ENCODE measurements around the gene OR8B8. TPM values are rescaled to one million over a fixed set of nuclear protein-coding genes. Genes with fewer than 3 reads are reported as not detected.
A peak's percentile ranks its signal among the peaks of the same experiment; 100 is the strongest.
"Not testable (repeated sequence)": the region's sequence is repeated elsewhere in the genome, so short reads cannot be mapped to it uniquely, and the experiment has no call there.

Gene OR8B8
- total RNA-seq, 1 donor from 2014 or later, result not detected

GRCh38 chr11:124424384-124424921 lies 21.0 kb downstream of the OR8B8 start, which contains the start of gene OR8B4:
Gene OR8B4, minus strand, starts transcription at chr11:124424871. Its CDS starts 0 bp downstream, at chr11:124424871.
- TF ChIP-seq POLR2AphosphoS5 (IDR thresholded peaks at IDR 0.05; ENCODE audit: insufficient read depth in 1 of 2, low read depth in 1 of 2) (no peak), POLR2A (IDR thresholded peaks at IDR 0.05) (no peak), CTCF (IDR thresholded peaks at IDR 0.05) (no peak)
- intact Hi-C loops (cut with DNase I), result no loop called here

GRCh38 chr11:124421043-124421442 lies 24.5 kb downstream of the OR8B8 start:
- H3K36me3 ChIP-seq, result no peaks in the 10 kb centered on the region
- H3K9me3 ChIP-seq, result no peaks in the 10 kb centered on the region
- DNase-seq (ENCODE audit: extremely low spot score in 2 of 2), result no peak
- no peak for TF ChIP-seq POLR2AphosphoS5 (IDR thresholded peaks at IDR 0.05; ENCODE audit: insufficient read depth in 1 of 2, low read depth in 1 of 2)
- TF ChIP-seq CTCF (IDR thresholded peaks at IDR 0.05), result no peak
- TF ChIP-seq POLR2A (IDR thresholded peaks at IDR 0.05), result no peak
- no peaks in the 10 kb centered on the region for H3K27me3 ChIP-seq
- H3K27ac ChIP-seq, result no peak overlapping the region
- H3K4me1 ChIP-seq, result no peaks in the 10 kb centered on the region
- intact Hi-C loops (cut with DNase I), result no loop called here
- H3K4me3 ChIP-seq, result no peak overlapping the region

More at GRCh38 chr11:124424384-124424921, 21.0 kb downstream of the OR8B8 start, which contains the start of gene OR8B4:
- Histone ChIP-seq H3K27ac (no peak within 1 kb of the TSS), H3K4me3 (no peak within 1 kb of the TSS), H3K9me3 (no peaks in the 10 kb centered on the region), H3K27me3 (no peaks in the 10 kb centered on the region), H3K36me3 (no peaks in the 10 kb centered on the region), H3K4me1 (no peaks in the 10 kb centered on the region)
- DNase-seq (ENCODE audit: extremely low spot score in 2 of 2), result no peak

GRCh38 chr11:124415356-124415923 lies 30.1 kb downstream of the OR8B8 start:
- intact Hi-C loops (cut with DNase I), result loop anchor here (10.0 kb wide), 1 partner anchor 169 kb away; no protein-coding TSS in a partner anchor
- H3K4me1 ChIP-seq, result no peaks in the 10 kb centered on the region
- H3K36me3 ChIP-seq, result no peaks in the 10 kb centered on the region
- H3K27me3 ChIP-seq, result no peaks in the 10 kb centered on the region
- H3K9me3 ChIP-seq, result no peaks in the 10 kb centered on the region
- DNase-seq (ENCODE audit: extremely low spot score in 2 of 2), result no peak
- no peak for TF ChIP-seq POLR2AphosphoS5 (IDR thresholded peaks at IDR 0.05; ENCODE audit: insufficient read depth in 1 of 2, low read depth in 1 of 2)
- peak in 1 of 3 experiments; percentile 10 for TF ChIP-seq CTCF (IDR thresholded peaks at IDR 0.05)
- H3K4me3 ChIP-seq, result no peak overlapping the region
- H3K27ac ChIP-seq, result no peak overlapping the region

GRCh38 chr11:124409906-124410305 lies 35.6 kb downstream of the OR8B8 start:
- no peak overlapping the region for H3K4me3 ChIP-seq
- H3K27ac ChIP-seq, result no peak overlapping the region
- intact Hi-C loops (cut with DNase I), result loop anchor here (10.0 kb wide), 1 partner anchor 175 kb away; no protein-coding TSS in a partner anchor
- H3K36me3 ChIP-seq, result no peaks in the 10 kb centered on the region
- H3K4me1 ChIP-seq, result no peaks in the 10 kb centered on the region
- no peaks in the 10 kb centered on the region for H3K27me3 ChIP-seq
- no peak for TF ChIP-seq POLR2A (IDR thresholded peaks at IDR 0.05)
- no peak for TF ChIP-seq CTCF (IDR thresholded peaks at IDR 0.05)
- no peak for TF ChIP-seq POLR2AphosphoS5 (IDR thresholded peaks at IDR 0.05; ENCODE audit: insufficient read depth in 1 of 2, low read depth in 1 of 2)
- DNase-seq (ENCODE audit: extremely low spot score in 2 of 2), result no peak
- H3K9me3 ChIP-seq, result no peaks in the 10 kb centered on the region

DNA sequence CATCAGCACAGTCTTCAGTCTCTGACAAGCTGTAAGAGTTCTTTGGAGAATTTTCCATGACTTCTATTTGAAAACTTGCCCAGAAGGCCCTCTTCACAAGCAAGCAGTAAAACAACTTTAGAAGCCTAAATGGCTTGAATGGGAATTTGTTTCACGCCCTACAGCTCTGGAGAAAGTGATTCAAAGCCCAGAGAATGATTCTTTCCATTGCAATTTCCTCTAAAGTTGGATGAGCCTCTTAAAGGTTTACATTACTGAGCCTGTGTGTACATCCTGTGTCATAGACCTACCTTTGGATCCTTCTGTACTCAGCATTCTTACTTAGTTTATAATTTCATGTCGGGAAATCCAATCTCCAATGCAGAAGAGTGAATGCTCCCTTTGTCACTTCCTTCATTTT lies 39.9 kb downstream of the OR8B8 start:
- DNase-seq (ENCODE audit: extremely low spot score in 2 of 2), result no peak
- no peaks in the 10 kb centered on the region for H3K27me3 ChIP-seq
- no peaks in the 10 kb centered on the region for H3K4me1 ChIP-seq
- TF ChIP-seq POLR2AphosphoS5 (IDR thresholded peaks at IDR 0.05; ENCODE audit: insufficient read depth in 1 of 2, low read depth in 1 of 2), result no peak
- TF ChIP-seq POLR2A (IDR thresholded peaks at IDR 0.05), result no peak
- no peak for TF ChIP-seq CTCF (IDR thresholded peaks at IDR 0.05)
- no peaks in the 10 kb centered on the region for H3K9me3 ChIP-seq
- intact Hi-C loops (cut with DNase I), result no loop called here
- H3K36me3 ChIP-seq, result no peaks in the 10 kb centered on the region
- no peak overlapping the region for H3K27ac ChIP-seq
- no peak overlapping the region for H3K4me3 ChIP-seq

- H3K27me3 ChIP-seq; H3K4me3 ChIP-seq; H3K9me3 ChIP-seq; H3K27ac ChIP-seq; intact Hi-C loops (cut with DNase I); H3K36me3 ChIP-seq; DNase-seq (ENCODE audit: extremely low spot score in 2 of 2); H3K4me1 ChIP-seq: not testable (repeated sequence)
Measured at GRCh38 chr11:124403186-124403585, 42.3 kb downstream of the OR8B8 start.

Data from vagina (tissue), 2 donors.